ENCODE measurements around the gene CRACR2B.

Gene CRACR2B

GRCh38 chr11:827897-828192 lies at the start of gene CRACR2B:
TSS of gene CRACR2B (plus strand) at chr11:827919. CDS start at chr11:828608, 689 bp downstream.
- DNase-seq (ENCODE audit: low read depth in 3 of 3, low spot score in 1 of 3): no peak

DNA sequence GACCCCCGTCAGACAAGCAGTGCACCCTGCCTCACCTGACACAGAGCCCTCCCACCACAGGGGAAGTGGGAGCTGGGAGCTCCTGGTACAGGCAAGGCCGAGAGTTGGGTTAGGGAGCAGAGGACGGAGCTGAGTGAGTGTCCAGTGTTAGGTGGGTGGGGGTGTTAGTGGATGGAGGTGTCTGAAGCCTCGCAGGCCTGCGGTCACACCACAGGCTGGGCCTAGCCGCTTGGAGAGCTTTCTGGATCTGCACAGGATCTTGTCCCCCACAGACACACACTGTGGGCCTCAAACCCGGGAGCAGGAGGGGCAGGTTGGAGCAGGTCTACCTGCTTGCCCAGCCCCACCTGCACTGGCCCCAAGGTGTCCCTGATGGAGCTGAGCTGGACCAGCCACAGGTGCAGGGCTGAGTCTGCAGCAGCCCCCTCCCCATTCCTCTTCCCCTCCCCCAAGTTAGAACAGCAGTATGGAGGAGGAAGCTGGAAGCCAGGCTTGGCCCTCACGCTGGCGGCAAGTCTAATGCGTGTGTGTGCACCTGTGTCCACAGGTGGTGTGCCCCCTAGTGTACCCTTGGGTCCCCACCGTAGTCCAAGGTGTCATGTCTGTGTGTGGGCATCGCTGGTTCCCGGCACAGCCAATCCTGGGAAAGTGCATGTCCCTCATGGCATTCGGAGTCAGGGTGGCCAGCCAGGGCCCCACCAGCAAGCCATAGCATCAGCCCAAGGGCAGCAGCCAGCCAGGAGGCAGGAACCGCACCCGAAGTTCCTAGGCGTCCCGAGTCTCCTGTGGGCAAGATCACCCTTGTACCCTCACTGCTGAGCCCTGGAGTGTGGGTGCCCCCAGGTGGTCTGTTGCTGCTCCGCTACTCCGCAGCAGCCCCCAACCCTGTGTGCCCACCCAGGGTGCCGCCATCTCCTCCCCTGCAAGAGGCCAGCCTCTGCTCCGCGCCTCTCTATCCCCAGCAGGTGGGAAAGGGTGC lies 48.5 kb upstream of the CRACR2B start:
- DNase-seq (ENCODE audit: low read depth in 3 of 3, low spot score in 1 of 3): no peak

DNA sequence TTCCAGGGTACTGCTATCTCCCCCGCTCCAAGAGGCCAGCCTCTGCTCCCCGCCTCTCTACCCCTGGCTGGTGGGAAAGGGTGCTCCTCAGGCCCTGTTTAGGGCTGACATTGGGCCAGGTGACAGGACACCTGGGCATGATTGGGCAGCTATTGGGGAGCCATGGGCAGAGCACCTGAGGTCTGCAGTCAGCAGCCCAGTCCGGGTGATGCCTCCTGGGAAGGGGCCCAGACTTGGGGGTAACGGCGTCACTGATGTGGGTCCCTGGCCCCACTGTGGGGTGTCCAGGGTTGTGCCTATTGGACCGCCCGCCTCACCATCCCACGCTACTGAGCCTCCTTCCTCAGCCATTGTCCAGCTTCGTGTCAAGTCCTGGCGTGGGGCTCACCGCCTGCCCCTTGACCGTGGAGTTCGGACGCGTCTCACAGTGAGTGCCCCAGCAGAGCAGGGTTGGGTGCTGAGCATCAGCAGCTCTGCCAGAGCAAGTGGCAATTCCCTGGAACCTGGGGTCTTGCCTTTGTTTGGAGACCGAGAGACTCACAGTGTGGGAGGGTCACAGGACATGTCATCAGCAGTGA lies 47.7 kb upstream of the CRACR2B start:
- DNase-seq (ENCODE audit: low read depth in 3 of 3, low spot score in 1 of 3): no peak

DNA sequence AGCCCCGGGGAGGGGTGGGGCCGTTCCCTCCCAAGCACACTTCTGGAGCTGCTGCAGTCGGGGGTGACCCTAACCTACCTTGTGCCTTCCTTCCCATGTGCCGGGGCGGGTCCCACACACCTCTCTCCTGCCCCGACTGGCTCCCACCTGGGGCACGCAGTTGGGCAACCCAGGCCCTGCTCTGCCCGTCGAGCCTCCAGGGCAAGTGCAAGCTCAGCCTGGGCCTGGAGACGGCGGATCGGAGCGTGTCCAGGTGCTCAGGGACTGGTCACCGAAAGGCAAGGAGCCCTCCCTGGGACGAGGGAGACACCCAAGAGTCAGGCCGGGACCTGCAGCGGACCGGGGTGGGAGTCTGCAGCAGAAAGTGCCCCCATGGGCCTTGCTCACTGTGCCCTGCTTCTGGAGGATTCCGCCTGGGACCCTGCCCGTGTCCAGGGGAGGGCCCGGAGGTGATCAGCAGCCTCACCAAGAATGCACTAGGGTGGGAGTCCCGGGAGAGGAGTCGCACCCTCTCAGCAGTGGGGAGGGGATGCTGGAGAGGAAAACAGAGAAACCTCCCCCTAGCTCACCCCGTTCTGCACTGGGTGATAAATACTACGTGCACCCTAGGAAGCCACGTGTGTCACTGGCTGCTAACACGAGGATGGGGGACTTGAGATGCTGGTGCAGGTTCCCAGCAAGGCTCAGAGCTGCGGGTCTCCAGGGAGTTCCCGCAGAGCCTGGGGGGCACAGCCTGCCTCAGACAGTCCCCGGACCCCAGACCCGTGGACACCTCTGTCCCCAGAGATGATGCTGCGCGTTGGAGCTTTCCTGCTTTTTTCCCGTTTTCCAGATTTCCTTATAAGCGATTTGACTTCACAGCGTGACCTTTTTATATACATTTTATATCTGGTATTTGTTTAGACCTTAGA lies 45.2 kb upstream of the CRACR2B start:
- no peak for DNase-seq (ENCODE audit: low read depth in 3 of 3, low spot score in 1 of 3)

GRCh38 chr11:783581-784015 lies 44.1 kb upstream of the CRACR2B start:
- no peak for DNase-seq (ENCODE audit: low read depth in 3 of 3, low spot score in 1 of 3)

- no peak for DNase-seq (ENCODE audit: low read depth in 3 of 3, low spot score in 1 of 3)
Observed at GRCh38 chr11:786235-787083, 41.3 kb upstream of the CRACR2B start.

GRCh38 chr11:787084-787675 lies 40.5 kb upstream of the CRACR2B start:
- no peak for DNase-seq (ENCODE audit: low read depth in 3 of 3, low spot score in 1 of 3)

DNA sequence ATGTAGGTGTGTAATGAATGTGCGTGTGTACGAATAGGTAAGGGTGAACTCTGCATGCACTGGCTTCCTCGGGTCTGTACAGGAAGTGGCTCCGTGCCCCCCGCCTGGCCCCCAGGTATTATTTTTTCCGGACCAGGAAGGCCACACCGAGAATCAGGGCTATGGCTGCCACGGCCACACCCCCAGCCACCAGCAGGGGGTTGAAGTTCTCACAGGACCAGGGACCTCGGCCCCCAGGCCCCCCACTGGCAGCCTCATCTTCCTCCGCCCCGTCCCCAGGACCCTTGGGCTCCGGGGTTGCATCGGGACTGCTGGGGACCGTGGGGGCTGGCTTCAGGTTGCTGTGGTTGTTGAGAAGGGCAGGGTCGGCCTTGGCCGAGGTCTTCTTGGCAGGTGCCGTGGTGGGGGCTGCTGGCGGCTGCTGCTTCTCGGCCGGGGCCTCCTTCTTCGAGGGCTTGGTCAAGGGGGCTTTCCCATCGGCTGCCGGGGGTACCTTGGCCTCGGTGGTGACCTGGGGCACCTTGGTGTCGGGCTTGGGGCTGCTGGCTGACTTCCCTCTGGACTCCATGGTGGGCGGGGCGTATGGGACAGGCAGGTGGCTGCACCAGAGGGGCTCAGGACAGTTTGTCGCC lies 39.6 kb upstream of the CRACR2B start:
- DNase-seq (ENCODE audit: low read depth in 3 of 3, low spot score in 1 of 3): no peak

GRCh38 chr11:788953-789940 lies 38.5 kb upstream of the CRACR2B start:
- no peak for DNase-seq (ENCODE audit: low read depth in 3 of 3, low spot score in 1 of 3)

DNA sequence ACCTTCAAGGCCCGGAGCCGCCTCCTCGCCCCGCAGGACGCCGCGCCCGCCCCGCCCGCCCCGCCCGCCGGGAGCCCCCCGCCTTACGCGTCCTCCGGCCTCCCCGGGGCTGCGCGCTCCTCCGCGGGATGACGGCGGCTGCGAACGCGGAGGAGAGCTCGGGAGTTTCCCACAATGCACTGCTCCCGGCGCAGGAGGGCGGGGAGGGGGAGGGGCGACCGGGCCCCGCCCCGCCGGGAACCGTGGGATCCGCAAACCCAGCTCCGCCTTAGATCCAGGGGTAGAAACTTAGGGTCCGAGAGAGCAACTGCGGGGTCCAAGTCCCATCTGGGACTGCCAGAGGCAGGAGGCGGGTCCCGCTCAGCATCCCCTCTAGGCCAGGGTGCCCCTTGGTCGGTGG lies 37.8 kb upstream of the CRACR2B start, which contains the start of gene CEND1:
Gene CEND1 (minus strand): TSS at position 148 of the 400 bp plus-strand sequence. CDS start 1,514 bp downstream, outside the sequence.
- DNase-seq (ENCODE audit: low read depth in 3 of 3, low spot score in 1 of 3): peak in 1 of 3 donors; percentile 50

- no peak for DNase-seq (ENCODE audit: low read depth in 3 of 3, low spot score in 1 of 3)
Observed at GRCh38 chr11:790721-791564, 36.8 kb upstream of the CRACR2B start.

GRCh38 chr11:791658-792534 lies 35.8 kb upstream of the CRACR2B start:
- no peak for DNase-seq (ENCODE audit: low read depth in 3 of 3, low spot score in 1 of 3)

DNA sequence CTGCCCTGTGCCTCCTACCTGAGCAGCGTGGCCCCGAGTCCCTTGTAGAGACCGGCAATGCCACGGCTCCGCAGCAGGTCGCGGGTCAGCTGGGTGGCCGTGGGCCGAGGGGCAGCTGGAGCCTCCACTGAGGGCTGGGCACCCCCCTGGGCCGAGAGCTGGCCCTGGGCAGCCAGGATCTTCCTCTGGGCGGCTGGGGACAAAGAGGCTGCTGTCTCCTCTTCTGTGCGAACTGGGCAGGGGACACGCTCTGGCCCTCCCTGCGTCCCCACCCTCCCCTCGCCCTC lies 35.2 kb upstream of the CRACR2B start:
- no peak for DNase-seq (ENCODE audit: low read depth in 3 of 3, low spot score in 1 of 3)

DNA sequence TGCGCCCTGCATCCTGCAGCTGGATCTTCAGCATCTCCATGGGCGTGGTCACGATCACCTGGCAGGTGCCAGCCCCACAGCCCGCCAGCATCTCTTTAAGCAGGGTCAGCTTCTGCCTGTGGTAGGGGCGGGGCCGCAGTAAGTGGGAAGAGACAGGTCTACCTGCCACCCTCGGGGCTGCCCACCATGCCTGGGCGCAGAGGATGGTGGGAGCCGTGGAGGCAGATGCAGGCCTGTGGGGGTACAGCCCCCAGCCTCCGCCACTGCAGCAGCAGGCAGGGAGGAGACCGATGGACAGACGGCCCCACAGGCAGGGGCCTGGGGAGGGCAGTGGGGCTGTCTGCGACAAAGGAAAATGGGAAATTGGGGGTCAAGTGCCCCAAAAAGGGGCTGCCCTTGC lies 34.8 kb upstream of the CRACR2B start:
- DNase-seq (ENCODE audit: low read depth in 3 of 3, low spot score in 1 of 3): no peak

DNA sequence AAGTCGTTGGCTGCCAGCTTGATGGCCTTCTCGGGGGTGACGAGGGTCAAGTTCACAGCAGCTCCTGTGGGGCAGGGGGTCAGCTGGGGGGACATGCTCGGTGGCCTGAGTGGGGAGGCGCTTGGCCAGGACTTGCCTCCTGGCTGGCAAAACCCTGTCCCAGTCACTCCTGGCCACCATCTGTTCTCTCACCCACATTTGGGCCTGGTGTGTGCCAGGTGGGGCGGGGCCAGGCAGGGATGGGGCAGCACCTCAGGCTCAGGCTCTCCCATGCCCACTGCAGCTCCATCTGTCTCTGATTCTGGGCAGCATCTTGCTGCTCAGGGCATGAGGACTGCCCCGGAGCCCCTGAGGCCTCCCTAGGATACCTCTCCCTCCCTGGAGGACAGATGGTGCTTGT lies 34.2 kb upstream of the CRACR2B start:
- no peak for DNase-seq (ENCODE audit: low read depth in 3 of 3, low spot score in 1 of 3)

GRCh38 chr11:794013-794765 lies 33.5 kb upstream of the CRACR2B start:
- no peak for DNase-seq (ENCODE audit: low read depth in 3 of 3, low spot score in 1 of 3)
